ENCODE data around the gene PRDM4. TPM values are rescaled to one million over a fixed set of nuclear protein-coding genes. Genes with fewer than 3 reads are reported as not detected.
"Not testable (repeated sequence)": the region's sequence is repeated elsewhere in the genome, so short reads cannot be mapped to it uniquely, and the experiment has no call there.

Gene PRDM4
- total RNA-seq, 1 experiment from 2014 or later = 20.5 TPM

DNA sequence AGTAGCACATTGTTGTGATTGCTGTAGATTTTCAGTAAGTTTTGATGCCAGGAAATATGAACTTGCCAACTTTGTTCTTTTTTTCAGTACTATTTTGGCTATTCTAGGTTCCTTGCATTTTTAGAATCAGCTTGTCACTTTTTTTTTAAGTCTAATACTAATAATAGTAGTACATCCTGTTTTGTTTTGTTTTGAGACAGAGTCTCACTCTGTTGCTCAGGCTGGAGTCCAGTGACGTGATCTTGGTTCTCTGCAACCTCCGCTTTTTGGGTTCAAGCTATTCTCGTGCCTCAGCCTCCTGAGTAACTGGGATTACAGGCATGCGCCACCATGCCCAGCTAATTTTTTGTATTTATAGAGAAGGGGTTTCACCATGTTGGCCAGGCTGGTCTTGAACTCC lies 58.8 kb downstream of the PRDM4 start (continued):
- TF ChIP-seq, protein P1, sequence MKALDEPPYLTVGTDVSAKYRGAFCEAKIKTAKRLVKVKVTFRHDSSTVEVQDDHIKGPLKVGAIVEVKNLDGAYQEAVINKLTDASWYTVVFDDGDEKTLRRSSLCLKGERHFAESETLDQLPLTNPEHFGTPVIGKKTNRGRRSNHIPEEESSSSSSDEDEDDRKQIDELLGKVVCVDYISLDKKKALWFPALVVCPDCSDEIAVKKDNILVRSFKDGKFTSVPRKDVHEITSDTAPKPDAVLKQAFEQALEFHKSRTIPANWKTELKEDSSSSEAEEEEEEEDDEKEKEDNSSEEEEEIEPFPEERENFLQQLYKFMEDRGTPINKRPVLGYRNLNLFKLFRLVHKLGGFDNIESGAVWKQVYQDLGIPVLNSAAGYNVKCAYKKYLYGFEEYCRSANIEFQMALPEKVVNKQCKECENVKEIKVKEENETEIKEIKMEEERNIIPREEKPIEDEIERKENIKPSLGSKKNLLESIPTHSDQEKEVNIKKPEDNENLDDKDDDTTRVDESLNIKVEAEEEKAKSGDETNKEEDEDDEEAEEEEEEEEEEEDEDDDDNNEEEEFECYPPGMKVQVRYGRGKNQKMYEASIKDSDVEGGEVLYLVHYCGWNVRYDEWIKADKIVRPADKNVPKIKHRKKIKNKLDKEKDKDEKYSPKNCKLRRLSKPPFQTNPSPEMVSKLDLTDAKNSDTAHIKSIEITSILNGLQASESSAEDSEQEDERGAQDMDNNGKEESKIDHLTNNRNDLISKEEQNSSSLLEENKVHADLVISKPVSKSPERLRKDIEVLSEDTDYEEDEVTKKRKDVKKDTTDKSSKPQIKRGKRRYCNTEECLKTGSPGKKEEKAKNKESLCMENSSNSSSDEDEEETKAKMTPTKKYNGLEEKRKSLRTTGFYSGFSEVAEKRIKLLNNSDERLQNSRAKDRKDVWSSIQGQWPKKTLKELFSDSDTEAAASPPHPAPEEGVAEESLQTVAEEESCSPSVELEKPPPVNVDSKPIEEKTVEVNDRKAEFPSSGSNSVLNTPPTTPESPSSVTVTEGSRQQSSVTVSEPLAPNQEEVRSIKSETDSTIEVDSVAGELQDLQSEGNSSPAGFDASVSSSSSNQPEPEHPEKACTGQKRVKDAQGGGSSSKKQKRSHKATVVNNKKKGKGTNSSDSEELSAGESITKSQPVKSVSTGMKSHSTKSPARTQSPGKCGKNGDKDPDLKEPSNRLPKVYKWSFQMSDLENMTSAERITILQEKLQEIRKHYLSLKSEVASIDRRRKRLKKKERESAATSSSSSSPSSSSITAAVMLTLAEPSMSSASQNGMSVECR (CRISPR knock-in tag; IDR thresholded peaks at IDR 0.05; ENCODE audit: borderline replicate concordance) = no peak

DNA sequence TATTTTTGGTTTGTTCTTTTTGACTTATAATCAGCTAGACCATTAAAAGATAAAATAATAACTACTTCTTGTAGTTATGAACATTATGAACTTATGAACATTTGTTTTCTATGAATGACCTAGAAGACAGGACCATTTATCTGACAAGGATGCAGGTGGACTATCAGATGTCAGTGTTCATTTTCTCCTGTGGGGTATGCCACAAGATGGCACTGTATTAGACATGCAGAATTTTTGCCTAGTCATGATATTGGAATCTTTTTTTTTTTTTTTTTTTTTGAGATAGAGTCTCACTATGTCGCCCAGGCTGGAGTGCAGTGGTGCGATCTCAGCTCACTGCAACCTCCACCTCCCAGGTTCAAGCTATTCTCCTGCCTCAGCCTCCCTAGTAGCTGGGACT lies 65.2 kb downstream of the PRDM4 start:
- H3K27me3 Mint-ChIP-seq (ENCODE audit: low read depth); H3K4me1 Mint-ChIP-seq; H3K4me3 Mint-ChIP-seq; CTCF ChIA-PET; H3K27ac Mint-ChIP-seq; POLR2A ChIA-PET; ATAC-seq; DNase-seq (ENCODE audit: low spot score): not testable (repeated sequence)
- peaks cover 14% of the 10 kb centered on the region for H3K9me3 Mint-ChIP-seq
- H3K36me3 Mint-ChIP-seq = peaks cover 78% of the 10 kb centered on the region

DNA sequence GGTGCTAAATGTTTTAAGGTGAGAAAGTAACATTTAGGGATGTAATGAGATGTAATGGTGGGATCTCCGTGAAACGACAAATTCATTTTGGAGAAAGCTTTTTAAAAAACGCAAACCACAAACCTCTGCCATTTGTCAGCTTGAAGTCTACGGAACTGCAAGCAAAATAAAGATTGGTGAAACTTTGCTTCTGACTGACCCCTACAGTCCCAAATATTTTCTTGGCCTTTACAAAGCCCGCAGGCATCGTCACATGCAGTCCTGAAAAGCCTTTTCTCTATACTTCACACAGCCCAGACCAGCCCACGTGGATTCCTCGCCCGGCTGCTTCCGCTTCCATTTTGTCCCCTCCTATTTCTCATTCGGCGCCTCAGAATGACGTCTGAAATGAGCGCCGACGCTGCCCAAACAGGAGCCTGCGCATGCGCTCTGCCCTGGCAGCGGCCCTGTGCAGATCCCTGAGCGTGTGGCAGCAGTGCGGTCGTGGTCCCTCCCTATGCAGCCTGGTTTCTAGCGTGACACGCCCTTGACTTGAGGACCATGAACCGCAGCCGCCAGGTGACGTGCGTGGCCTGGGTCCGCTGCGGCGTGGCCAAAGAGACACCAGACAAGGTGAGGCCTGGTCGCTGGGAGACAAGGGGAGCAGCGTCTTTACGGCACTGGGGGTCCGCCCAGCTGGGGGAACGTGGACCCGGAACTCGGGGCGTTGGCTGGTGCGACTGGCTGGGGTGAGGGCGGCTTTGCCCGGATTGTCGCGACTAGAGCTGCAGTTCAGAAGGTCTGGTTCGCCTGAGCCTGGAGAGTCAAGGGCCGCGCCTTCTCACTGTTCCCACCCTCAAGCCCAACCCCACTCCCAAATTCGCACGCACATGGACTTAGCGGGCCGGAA lies 75.3 kb downstream of the PRDM4 start, which contains the start of gene PWP1:
TSS of gene PWP1 (plus strand) at position 440 of the 889 bp plus-strand sequence. CDS start at position 541, 101 bp downstream.
- Mint-ChIP-seq H3K36me3 (peaks cover 25% of the 10 kb centered on the region), H3K4me3 (peak within 1 kb of the TSS; percentile 98), H3K27me3 (ENCODE audit: low read depth) (no peaks in the 10 kb centered on the region), H3K4me1 (peaks cover 14% of the 10 kb centered on the region), H3K9me3 (0 out of 2 replicates have a peak, but pooled peaks cover 4% of the 10 kb centered on the region), H3K27ac (peak within 1 kb of the TSS; percentile 100)
- POLR2A ChIA-PET = no interaction called here
- CTCF ChIA-PET = interaction anchor here (0.9 to 2.4 kb wide), 3 partner anchors 10 to 200 kb away, joined by 3 to 22 read pairs (median 4); no protein-coding TSS in a partner anchor
- ATAC-seq = peak; percentile 88
- DNase-seq (ENCODE audit: low spot score) = peak; percentile 94
- TF ChIP-seq ATF1 (CRISPR knock-in tag; IDR thresholded peaks at IDR 0.05) (no peak; the same call in 1 of the 2 replicates), ZNF121 (CRISPR knock-in tag; IDR thresholded peaks at IDR 0.05) (no peak), SP1 (CRISPR knock-in tag; conservative IDR thresholded peaks at IDR 0.05) (peak; percentile 83), CREB1 (CRISPR knock-in tag; IDR thresholded peaks at IDR 0.05) (peak; percentile 91), RELA (CRISPR knock-in tag; IDR thresholded peaks at IDR 0.05; ENCODE audit: borderline replicate concordance) (no peak), JAZF1 (CRISPR knock-in tag; IDR thresholded peaks at IDR 0.05) (no peak), ZNF396 (CRISPR knock-in tag; IDR thresholded peaks at IDR 0.05; ENCODE audit: borderline replicate concordance) (no peak), SMAD4 (CRISPR knock-in tag; IDR thresholded peaks at IDR 0.05) (no peak), EMX1 (CRISPR knock-in tag; IDR thresholded peaks at IDR 0.05) (no peak), TP53 (CRISPR knock-in tag; IDR thresholded peaks at IDR 0.05) (no peak)
- TF ChIP-seq, protein P2, sequence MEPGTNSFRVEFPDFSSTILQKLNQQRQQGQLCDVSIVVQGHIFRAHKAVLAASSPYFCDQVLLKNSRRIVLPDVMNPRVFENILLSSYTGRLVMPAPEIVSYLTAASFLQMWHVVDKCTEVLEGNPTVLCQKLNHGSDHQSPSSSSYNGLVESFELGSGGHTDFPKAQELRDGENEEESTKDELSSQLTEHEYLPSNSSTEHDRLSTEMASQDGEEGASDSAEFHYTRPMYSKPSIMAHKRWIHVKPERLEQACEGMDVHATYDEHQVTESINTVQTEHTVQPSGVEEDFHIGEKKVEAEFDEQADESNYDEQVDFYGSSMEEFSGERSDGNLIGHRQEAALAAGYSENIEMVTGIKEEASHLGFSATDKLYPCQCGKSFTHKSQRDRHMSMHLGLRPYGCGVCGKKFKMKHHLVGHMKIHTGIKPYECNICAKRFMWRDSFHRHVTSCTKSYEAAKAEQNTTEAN (CRISPR knock-in tag; IDR thresholded peaks at IDR 0.05) = peak; percentile 79
- TF ChIP-seq, protein P3, sequence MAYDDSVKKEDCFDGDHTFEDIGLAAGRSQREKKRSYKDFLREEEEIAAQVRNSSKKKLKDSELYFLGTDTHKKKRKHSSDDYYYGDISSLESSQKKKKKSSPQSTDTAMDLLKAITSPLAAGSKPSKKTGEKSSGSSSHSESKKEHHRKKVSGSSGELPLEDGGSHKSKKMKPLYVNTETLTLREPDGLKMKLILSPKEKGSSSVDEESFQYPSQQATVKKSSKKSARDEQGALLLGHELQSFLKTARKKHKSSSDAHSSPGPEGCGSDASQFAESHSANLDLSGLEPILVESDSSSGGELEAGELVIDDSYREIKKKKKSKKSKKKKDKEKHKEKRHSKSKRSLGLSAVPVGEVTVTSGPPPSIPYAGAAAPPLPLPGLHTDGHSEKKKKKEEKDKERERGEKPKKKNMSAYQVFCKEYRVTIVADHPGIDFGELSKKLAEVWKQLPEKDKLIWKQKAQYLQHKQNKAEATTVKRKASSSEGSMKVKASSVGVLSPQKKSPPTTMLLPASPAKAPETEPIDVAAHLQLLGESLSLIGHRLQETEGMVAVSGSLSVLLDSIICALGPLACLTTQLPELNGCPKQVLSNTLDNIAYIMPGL (CRISPR knock-in tag; IDR thresholded peaks at IDR 0.05) = peak; percentile 56; the same call in 1 of the 2 replicates
- TF ChIP-seq, protein P4, sequence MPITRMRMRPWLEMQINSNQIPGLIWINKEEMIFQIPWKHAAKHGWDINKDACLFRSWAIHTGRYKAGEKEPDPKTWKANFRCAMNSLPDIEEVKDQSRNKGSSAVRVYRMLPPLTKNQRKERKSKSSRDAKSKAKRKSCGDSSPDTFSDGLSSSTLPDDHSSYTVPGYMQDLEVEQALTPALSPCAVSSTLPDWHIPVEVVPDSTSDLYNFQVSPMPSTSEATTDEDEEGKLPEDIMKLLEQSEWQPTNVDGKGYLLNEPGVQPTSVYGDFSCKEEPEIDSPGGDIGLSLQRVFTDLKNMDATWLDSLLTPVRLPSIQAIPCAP (CRISPR knock-in tag; IDR thresholded peaks at IDR 0.05) = no peak
- TF ChIP-seq, protein P5, sequence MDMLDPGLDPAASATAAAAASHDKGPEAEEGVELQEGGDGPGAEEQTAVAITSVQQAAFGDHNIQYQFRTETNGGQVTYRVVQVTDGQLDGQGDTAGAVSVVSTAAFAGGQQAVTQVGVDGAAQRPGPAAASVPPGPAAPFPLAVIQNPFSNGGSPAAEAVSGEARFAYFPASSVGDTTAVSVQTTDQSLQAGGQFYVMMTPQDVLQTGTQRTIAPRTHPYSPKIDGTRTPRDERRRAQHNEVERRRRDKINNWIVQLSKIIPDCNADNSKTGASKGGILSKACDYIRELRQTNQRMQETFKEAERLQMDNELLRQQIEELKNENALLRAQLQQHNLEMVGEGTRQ (CRISPR knock-in tag; IDR thresholded peaks at IDR 0.05) = peak; percentile 20; the same call in 1 of the 2 replicates
- TF ChIP-seq, protein P6, sequence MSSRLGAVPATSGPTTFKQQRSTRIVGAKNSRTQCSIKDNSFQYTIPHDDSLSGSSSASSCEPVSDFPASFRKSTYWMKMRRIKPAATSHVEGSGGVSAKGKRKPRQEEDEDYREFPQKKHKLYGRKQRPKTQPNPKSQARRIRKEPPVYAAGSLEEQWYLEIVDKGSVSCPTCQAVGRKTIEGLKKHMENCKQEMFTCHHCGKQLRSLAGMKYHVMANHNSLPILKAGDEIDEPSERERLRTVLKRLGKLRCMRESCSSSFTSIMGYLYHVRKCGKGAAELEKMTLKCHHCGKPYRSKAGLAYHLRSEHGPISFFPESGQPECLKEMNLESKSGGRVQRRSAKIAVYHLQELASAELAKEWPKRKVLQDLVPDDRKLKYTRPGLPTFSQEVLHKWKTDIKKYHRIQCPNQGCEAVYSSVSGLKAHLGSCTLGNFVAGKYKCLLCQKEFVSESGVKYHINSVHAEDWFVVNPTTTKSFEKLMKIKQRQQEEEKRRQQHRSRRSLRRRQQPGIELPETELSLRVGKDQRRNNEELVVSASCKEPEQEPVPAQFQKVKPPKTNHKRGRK (CRISPR knock-in tag; IDR thresholded peaks at IDR 0.05; ENCODE audit: borderline replicate concordance) = no peak
- TF ChIP-seq, protein P7, sequence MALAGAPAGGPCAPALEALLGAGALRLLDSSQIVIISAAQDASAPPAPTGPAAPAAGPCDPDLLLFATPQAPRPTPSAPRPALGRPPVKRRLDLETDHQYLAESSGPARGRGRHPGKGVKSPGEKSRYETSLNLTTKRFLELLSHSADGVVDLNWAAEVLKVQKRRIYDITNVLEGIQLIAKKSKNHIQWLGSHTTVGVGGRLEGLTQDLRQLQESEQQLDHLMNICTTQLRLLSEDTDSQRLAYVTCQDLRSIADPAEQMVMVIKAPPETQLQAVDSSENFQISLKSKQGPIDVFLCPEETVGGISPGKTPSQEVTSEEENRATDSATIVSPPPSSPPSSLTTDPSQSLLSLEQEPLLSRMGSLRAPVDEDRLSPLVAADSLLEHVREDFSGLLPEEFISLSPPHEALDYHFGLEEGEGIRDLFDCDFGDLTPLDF (CRISPR knock-in tag; IDR thresholded peaks at IDR 0.05) = no peak
- TF ChIP-seq, protein P8, sequence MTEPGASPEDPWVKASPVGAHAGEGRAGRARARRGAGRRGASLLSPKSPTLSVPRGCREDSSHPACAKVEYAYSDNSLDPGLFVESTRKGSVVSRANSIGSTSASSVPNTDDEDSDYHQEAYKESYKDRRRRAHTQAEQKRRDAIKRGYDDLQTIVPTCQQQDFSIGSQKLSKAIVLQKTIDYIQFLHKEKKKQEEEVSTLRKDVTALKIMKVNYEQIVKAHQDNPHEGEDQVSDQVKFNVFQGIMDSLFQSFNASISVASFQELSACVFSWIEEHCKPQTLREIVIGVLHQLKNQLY (CRISPR knock-in tag; IDR thresholded peaks at IDR 0.05) = no peak; the same call in 1 of the 2 replicates
